OCI-LY7 (cell line): ENCODE measurements around the gene MYL2. TPM values are rescaled to one million over a fixed set of nuclear protein-coding genes. Genes with fewer than 3 reads are reported as not detected.

Experiments used
- BruUV-seq: library from RNA; stranded (reverse); fragments of 400-500 nt; replicated peaks from 2 replicates; lab custom pipeline; 2021; lab: Mats Ljungman, UMichigan
- CTCF ChIA-PET: fragments of 300-600 bp; sonication (Branson Sonifier 250); formaldehyde crosslinking; loops from one replicate; lab custom pipeline; 2022; ENCODE audit warnings: antibody characterized with exemption; ENCODE audit not compliant: unreplicated experiment; lab: Charles Lee
- POLR2A ChIA-PET: fragments of 300-600 bp; sonication (Branson Sonifier 250); formaldehyde crosslinking; loops from one replicate; lab custom pipeline; 2022; ENCODE audit warnings: antibody characterized with exemption; lab: Charles Lee
- DNase-seq: peaks from one replicate; pipeline ENCODE4 v3.0.0-alpha.2; 2015; ENCODE audit warnings: low spot score
- H2AFZ ChIP-seq: fragments of 200-600 bp; sonication (generic), shearing (Covaris generic); 2 replicates; pipeline ENCODE4 v1.6.1; 2014; ENCODE audit warnings: mild to moderate bottlenecking, antibody characterized with exemption, low read length, moderate library complexity
- H3K27ac ChIP-seq: fragments of 200-600 bp; sonication (generic); 2 replicates; pipeline ENCODE4 v1.5.1; 2014; ENCODE audit warnings: mixed run types, low read depth, mild to moderate bottlenecking, moderate library complexity, low read length, inconsistent platforms; ENCODE audit not compliant: poor library complexity, severe bottlenecking
- H3K36me3 ChIP-seq: fragments of 200-600 bp; sonication (generic); 2 replicates; pipeline ENCODE4 v1.6.1; 2014; ENCODE audit warnings: mild to moderate bottlenecking, antibody characterized with exemption, low read length, moderate library complexity, mixed read lengths; ENCODE audit not compliant: insufficient read depth
- H3K4me1 ChIP-seq: fragments of 200-600 bp; sonication (generic); 2 replicates; pipeline ENCODE4 v1.5.1; 2014; ENCODE audit warnings: mild to moderate bottlenecking, low read length; ENCODE audit not compliant: insufficient read depth, poor library complexity, severe bottlenecking
- H3K4me2 ChIP-seq: fragments of 200-600 bp; sonication (generic); 2 replicates; pipeline ENCODE4 v1.6.1; 2014; ENCODE audit warnings: mild to moderate bottlenecking, low read length
- H3K4me3 ChIP-seq: fragments of 200-600 bp; sonication (generic); 2 replicates; pipeline ENCODE4 v1.5.1; 2014; ENCODE audit warnings: mild to moderate bottlenecking, low read depth, low read length; ENCODE audit not compliant: poor library complexity, severe bottlenecking
- H3K79me2 ChIP-seq: fragments of 200-600 bp; sonication (generic); 2 replicates; pipeline ENCODE4 v1.6.1; 2016; ENCODE audit warnings: low read depth, mild to moderate bottlenecking, low read length, moderate library complexity, mixed read lengths; ENCODE audit not compliant: insufficient read depth
- H3K9me2 ChIP-seq: fragments of 200-600 bp; sonication (generic); 2 replicates; pipeline ENCODE4 v1.6.1; 2016; ENCODE audit warnings: mild to moderate bottlenecking, low read length, mixed read lengths; ENCODE audit not compliant: insufficient read depth
- H3K9me3 ChIP-seq: fragments of 200-600 bp; sonication (generic); 2 replicates; pipeline ENCODE4 v1.6.1; 2014; ENCODE audit warnings: mild to moderate bottlenecking, mixed run types, low read length, mixed read lengths
- H4K20me1 ChIP-seq: fragments of 200-600 bp; sonication (generic); 2 replicates; pipeline ENCODE4 v1.6.1; 2014; ENCODE audit warnings: mild to moderate bottlenecking, antibody characterized with exemption, low read length, moderate library complexity, mixed read lengths; ENCODE audit not compliant: insufficient read depth
- CTCF ChIP-seq: fragments of 200-600 bp; sonication (generic); conservative IDR thresholded peaks from 2 replicates; pipeline ENCODE4 v1.5.1; 2014; ENCODE audit warnings: mild to moderate bottlenecking, antibody characterized with exemption, low read length, moderate library complexity, mixed read lengths
- EZH2phosphoT487 ChIP-seq: fragments of 200-600 bp; sonication (generic); IDR thresholded peaks from 2 replicates; pipeline ENCODE4 v1.6.1; 2018; ENCODE audit warnings: low read depth, borderline replicate concordance, mild to moderate bottlenecking, mixed run types, antibody characterized with exemption, low read length, moderate library complexity, mixed read lengths
- intact Hi-C: fragments of 100-400 bp; cut with micrococcal nuclease; formaldehyde crosslinking; loops from one replicate; pipeline ENCODE4 v1.10.0; 2022; ENCODE audit not compliant: unreplicated experiment
- total RNA-seq, 2 experiments: library from RNA; depleted of rRNA in 1 of 2; stranded (reverse); fragments of >200 nt in 1 of 2; shearing (Covaris generic) in 1 of 2; gene quantifications; 2 replicates each; pipeline ENCODE4 v1.2.3, GENCODE V29; 2014 to 2022

Gene MYL2
- total RNA-seq, 2 experiments from 2014 or later, result 7.4 TPM; not detected in 1

- Histone ChIP-seq H3K4me3 (no peak overlapping the region), H3K9me3 (no peaks in the 10 kb centered on the region), H4K20me1 (no peaks in the 10 kb centered on the region), H3K27ac (no peak overlapping the region), H3K4me1 (no peaks in the 10 kb centered on the region), H3K79me2 (no peaks in the 10 kb centered on the region), H3K36me3 (no peaks in the 10 kb centered on the region), H3K4me2 (no peak overlapping the region), H3K9me2 (no peaks in the 10 kb centered on the region), H2AFZ (no peak overlapping the region)
- BruUV-seq, result no TSS peak
- intact Hi-C loops, result no loop called here
- CTCF ChIA-PET, result no interaction called here
- POLR2A ChIA-PET, result interaction anchor here (0.6 kb wide), 1 partner anchor 991 kb away, joined by 3 read pairs; no protein-coding TSS in a partner anchor
- DNase-seq, result no peak
- TF ChIP-seq CTCF, result no peak
- no peak for TF ChIP-seq EZH2phosphoT487
Observed at GRCh38 chr12:110930348-110931314, 10.3 kb upstream of the MYL2 start.

- Histone ChIP-seq H3K4me2 (no peak overlapping the region), H3K4me1 (no peaks in the 10 kb centered on the region), H3K9me2 (no peaks in the 10 kb centered on the region), H4K20me1 (no peaks in the 10 kb centered on the region), H3K27ac (no peak overlapping the region), H3K36me3 (no peaks in the 10 kb centered on the region), H2AFZ (no peak overlapping the region), H3K79me2 (no peaks in the 10 kb centered on the region), H3K9me3 (no peaks in the 10 kb centered on the region), H3K4me3 (no peak overlapping the region)
- ChIA-PET CTCF (no interaction called here), POLR2A (no interaction called here)
- intact Hi-C loops, result no loop called here
- no TSS peak for BruUV-seq
- TF ChIP-seq CTCF, result no peak
- DNase-seq, result no peak
Observed at GRCh38 chr12:110929818-110930217, 9.4 kb upstream of the MYL2 start.

- Histone ChIP-seq H3K36me3 (no peaks in the 10 kb centered on the region), H3K27ac (no peak overlapping the region), H3K4me3 (no peak overlapping the region), H3K9me3 (no peaks in the 10 kb centered on the region), H2AFZ (no peak overlapping the region), H3K9me2 (no peaks in the 10 kb centered on the region), H3K4me2 (no peak overlapping the region), H4K20me1 (no peaks in the 10 kb centered on the region), H3K79me2 (no peaks in the 10 kb centered on the region), H3K4me1 (no peaks in the 10 kb centered on the region)
- TF ChIP-seq CTCF, result no peak
- no peak for TF ChIP-seq EZH2phosphoT487
- intact Hi-C loops, result no loop called here
- ChIA-PET POLR2A (no interaction called here), CTCF (no interaction called here)
- DNase-seq, result no peak
- BruUV-seq, result no TSS peak
Observed at GRCh38 chr12:110928700-110929099, 8.3 kb upstream of the MYL2 start.
